ENCODE measurements around the gene SLC10A7.

The SLC10A7 gene, protein sequence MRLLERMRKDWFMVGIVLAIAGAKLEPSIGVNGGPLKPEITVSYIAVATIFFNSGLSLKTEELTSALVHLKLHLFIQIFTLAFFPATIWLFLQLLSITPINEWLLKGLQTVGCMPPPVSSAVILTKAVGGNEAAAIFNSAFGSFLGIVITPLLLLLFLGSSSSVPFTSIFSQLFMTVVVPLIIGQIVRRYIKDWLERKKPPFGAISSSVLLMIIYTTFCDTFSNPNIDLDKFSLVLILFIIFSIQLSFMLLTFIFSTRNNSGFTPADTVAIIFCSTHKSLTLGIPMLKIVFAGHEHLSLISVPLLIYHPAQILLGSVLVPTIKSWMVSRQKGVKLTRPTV

GRCh38 chr4:146521541-146522097, at the start of gene SLC10A7:
SLC10A7 (minus strand) TSS chr4:146521940; CDS start chr4:146521717, 223 bp downstream.
- peak; percentile 62 for DNase-seq (ENCODE audit: low read depth)

GRCh38 chr4:146567396-146567795, 45.7 kb upstream of the SLC10A7 start:
- DNase-seq (ENCODE audit: low read depth), result no peak

DNA sequence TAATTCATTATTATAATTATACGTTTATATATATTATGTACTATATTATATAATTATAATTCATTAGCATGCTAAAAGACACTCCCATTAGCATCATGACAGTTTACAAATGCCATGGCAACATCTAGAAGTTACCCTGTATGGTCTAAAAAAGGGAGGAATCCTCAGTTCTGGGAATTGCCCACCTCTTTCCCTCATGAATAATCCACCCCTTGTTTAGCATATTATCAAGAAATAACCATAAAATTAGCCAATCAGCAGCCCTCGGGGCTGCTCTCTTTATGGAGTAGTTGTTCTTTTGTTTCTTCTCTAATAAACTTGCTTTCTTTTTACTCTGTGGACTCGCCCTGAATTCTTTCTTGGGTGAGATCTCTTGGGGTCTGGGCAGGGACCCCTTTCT, 42.8 kb upstream of the SLC10A7 start:
- DNase-seq (ENCODE audit: low read depth), result no peak

DNA sequence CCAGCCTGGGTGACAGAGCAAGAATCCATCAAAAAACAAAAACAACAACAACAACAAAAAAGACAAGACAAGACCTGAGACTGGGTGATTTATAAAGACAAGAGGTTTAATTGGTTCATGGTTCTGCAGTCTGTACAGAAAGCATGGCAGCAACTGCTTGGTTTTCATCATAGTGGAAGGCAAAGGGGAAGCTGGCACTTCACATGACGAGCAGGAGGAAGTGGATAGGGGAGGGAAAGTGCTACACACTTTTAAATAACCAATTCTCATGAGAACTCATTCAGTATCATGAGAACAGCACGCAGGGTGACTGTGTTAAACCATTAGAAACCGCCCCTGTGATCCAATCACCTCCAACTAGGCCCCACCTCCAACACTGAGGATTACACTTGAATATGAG, 28.4 kb upstream of the SLC10A7 start:
- no peak for DNase-seq (ENCODE audit: low read depth)

DNA sequence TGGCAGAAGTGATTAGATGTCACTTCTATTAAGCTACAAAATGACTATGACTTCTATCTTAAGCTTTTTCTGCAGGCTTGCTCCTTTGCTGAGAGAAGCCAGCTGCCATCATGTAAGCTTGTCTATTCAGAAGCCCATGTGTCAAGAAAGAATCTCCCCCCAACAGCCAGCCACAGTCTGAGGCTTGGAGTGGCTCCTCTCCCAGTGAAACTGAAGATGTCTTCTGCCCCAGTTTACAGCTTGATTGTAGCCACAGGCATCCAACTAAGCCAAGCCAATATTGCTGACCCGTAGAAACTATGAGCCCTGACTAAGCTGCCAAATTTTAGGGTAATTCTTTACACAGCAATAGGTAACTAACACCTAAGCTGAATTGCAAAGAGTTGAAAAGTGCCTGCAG, 26.7 kb upstream of the SLC10A7 start:
- DNase-seq (ENCODE audit: low read depth), result no peak

DNA sequence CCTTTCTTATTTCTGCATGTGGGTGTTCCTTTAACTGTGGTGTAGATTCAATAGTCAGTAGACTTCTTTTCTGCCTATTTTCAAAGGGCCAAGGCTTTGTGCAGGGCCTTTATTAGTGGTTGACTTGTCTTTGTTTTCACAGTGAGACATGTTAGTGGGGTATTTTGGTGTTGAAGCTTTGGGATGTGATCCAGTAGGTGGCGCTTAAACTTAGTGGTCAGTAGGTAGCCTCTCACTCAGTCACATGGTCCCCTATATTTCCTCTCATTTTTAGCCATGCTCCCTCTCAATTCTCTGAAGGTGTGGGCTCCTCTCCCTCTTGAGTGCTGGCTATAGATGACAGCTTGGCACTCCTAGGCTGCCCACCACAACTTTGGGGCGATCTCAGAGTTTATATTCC, 23.4 kb upstream of the SLC10A7 start:
- no peak for DNase-seq (ENCODE audit: low read depth)

DNA sequence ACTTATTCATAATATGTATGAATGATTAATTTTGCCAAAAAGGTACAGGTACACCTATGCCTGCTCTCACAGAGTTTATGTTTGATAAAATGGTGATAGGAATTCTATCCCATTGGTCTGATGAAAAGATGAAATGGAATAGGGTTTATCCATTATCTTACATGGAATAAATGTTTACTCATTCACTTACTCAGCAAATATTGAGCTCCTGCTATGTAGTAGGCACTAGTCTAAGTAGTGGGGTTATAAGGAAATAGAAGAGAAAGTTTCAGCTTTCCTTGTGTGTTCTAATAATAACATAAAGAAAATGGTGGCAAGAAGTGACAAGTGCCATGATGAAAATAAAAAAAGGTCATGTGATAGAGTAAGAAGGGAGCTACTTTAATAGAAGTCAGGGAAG, 12.4 kb upstream of the SLC10A7 start:
- DNase-seq (ENCODE audit: low read depth), result no peak

DNA sequence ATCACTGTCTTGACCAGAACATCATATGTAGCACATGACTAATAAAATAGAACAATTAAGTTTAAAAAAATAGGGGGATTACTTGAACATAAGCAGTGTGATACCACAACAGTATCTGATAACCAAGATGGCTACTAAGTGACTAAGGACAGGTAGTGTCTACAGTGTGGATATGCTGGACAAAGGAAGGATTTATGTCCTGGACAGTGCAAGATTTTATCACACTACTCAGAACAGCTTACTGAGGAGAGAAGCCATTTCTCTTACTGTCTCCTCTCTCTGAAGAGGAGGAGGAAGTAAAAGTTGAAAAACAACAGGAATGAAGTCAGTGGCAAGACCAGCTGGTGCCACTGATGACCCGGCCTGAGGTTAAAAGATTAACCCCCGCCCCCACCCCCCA, 4.0 kb upstream of the SLC10A7 start:
- DNase-seq (ENCODE audit: low read depth), result no peak

- DNase-seq (ENCODE audit: low read depth), result no peak
Measured at GRCh38 chr4:146524663-146525062, 2.9 kb upstream of the SLC10A7 start.

- no peak for DNase-seq (ENCODE audit: low read depth)
Measured at GRCh38 chr4:146522869-146523205, 1.1 kb upstream of the SLC10A7 start.

DNA sequence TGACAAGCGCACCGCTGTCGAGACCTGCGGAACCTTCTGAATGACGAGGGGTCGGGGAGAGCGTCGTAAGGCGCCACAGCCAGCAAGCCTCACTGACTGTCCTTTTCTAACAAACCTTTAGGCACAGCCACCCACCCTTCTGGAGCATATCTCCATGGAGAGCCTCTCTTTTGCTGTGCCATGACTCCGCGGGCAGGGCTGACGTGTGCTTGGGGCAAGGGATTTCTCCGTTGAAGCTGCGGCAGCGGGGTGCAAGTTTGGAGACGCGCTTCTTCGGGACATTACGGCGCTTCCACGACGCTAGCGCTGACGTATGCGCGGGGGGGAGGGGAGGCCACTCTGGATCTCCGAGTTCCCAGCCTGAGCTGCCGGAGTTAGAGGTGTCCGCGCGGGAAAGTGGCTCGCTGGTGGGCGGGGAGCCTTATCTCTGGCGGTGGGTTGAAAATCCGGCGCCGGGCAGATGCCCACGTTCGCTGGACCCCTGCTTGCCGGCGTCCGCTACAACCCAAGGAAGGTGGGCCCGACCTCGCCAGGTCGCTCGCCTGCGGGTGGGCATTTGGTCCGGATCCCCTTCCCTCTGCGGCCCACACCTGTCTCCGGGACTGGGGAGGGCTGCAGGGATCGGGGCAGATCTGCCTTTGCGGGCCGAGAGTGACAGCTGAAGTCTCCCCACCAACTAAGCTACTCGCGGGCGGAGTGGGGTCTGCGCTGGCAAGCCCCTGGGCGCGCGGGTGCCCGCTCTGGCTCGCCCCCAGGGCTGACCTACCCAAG, 543 bp upstream of the SLC10A7 start:
- DNase-seq (ENCODE audit: low read depth), result peak; percentile 81

DNA sequence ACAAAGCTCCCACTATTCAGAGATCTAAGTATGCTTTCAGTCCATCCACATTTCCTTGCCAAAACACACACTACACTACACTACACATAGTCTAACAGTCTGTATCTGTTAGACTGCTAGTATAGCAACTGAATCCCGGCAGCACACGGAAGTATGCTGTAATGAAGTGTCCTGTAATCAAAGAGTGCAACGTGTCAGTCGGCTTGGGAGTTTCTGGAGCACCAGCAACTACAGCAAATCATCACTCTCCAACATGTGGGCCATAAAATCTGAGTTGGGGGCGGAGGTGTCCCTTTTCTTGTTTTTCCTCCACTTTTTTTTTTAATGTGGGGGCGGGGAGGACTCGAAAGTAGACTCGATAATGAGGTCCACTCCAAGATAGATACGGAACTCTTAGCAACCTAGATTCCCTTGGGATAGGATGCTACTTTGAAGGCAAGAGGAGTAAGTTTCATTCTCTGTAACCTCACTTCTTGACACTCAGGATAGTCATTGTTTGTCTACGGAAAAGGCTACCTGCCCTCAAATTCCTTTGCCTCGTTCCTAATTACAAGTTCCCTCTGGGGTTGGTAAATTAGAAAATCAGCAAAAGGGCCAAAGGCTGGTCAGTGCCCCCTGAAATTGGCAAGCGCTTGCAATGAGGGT, 722 bp downstream of the SLC10A7 start:
- no peak for DNase-seq (ENCODE audit: low read depth)

GRCh38 chr4:146514651-146515357, 6.9 kb downstream of the SLC10A7 start:
- no peak for DNase-seq (ENCODE audit: low read depth)

DNA sequence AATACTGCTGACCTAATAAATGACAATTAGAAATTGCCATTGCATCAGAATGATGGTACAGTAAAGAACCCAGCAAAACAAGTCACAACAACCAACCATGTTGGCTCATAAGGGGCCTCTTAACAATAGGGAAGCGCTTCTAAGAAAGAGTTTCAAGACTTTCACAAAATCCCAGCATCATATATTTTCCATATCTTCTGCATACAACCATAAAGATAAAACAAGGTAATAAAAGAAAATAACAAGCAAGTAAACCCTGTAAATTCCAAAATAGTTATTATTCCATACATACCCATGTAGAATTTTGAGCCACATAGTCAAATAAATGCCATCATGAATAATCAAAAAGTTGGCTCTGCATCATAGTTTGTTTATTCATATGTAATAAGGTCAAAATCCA, 8.2 kb downstream of the SLC10A7 start:
- DNase-seq (ENCODE audit: low read depth), result no peak

DNA sequence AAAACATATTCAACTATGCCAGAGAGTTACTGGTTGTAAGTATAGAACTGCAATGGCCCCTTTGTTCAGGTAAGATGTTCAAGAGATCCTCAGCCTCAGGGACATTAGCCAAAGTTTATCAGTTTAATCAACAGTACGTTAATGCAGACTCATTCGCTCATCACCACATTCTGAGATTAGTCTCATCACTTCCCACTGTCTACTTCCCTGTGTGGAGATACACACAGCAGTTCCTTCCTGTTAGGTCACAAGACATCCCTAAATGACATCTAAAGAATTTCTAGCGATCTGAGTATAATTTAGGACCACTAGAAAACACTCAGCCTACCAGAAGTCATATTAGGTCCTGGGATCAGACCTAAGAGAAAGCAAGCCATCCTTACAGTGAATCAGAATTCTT, 10.4 kb downstream of the SLC10A7 start:
- DNase-seq (ENCODE audit: low read depth), result no peak

DNA sequence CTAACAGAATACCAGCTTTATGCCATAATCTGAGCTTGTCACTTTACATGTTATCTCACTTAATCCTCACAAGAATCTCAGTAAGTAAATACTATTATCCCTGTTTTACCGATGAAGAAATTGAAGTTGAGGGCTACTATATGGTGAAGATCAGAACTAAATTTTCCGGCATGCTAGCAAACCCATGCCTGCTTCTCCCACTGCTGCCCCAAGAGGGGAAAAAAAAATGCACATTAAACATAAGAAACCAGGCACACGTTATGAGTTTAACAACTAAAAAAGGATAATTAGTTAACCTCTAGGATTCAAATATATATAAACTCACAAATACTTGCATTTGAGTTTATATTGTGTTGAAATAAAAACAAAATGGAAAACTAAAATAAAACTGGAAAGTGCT, 10.8 kb downstream of the SLC10A7 start:
- no peak for DNase-seq (ENCODE audit: low read depth)

DNA sequence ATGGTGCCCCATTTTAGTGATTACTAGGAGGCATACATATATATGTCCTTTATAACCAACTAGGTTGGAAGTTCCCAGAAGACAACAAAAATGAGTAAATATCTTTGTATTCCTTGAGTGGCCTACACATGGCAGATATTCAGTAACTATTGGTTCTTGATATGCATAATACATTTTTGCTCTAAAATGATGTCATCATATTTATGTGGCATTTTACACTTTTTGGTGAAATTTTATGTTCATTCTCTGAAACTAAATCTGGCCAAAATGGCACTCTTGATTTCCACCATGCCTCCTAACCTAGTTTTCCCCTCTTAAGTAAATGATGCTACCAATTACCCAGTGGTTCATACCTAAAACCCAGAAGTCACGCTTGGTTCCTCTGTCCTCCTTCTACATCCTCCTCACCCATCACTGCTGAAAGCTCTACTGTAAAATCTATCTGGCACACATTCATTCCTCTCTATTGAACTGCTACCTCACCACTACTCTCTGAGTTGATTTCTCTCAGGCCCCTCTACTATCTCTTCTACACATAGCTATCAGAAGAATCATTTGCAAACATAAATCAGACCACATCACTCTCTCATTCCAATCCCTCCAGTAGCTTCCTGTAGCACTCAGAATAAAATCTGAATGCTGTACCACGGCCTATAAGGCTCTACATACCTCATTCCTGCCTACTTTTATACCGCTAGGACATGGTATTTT, 13.4 kb downstream of the SLC10A7 start:
- DNase-seq (ENCODE audit: low read depth), result no peak

- DNase-seq (ENCODE audit: low read depth), result no peak
Measured at GRCh38 chr4:146507632-146508031, 14.1 kb downstream of the SLC10A7 start.

GRCh38 chr4:146506272-146506671, 15.5 kb downstream of the SLC10A7 start:
- no peak for DNase-seq (ENCODE audit: low read depth)

- no peak for DNase-seq (ENCODE audit: low read depth)
Measured at GRCh38 chr4:146500216-146500615, 21.5 kb downstream of the SLC10A7 start.

GRCh38 chr4:146498291-146498690, 23.4 kb downstream of the SLC10A7 start:
- no peak for DNase-seq (ENCODE audit: low read depth)

GRCh38 chr4:146495269-146495668, 26.5 kb downstream of the SLC10A7 start:
- no peak for DNase-seq (ENCODE audit: low read depth)

Data from activated T-cell treated with anti-CD3 and anti-CD28 coated beads for 48 hours (primary cell).